C4-2B (cell line): ENCODE measurements around the gene KAT6B.
A peak's percentile ranks its signal among the peaks of the same experiment; 100 is the strongest.

ENCODE experiments used
- H3K27ac ChIP-seq: fragments of 450-650 bp; 2 replicates; pipeline ENCODE4 v1.5.1; 2017
- CTCF ChIP-seq: fragments of 450-650 bp; conservative IDR thresholded peaks from 2 replicates; pipeline ENCODE4 v1.5.1; 2017; ENCODE audit warnings: mild to moderate bottlenecking
- ZFX ChIP-seq: fragments of 450-650 bp; IDR thresholded peaks from 2 replicates; pipeline ENCODE4 v1.6.1; 2017

Gene KAT6B

GRCh38 chr10:74873803-74874454, 47.5 kb downstream of the KAT6B start:
- no peak for TF ChIP-seq CTCF
- no peak for TF ChIP-seq ZFX
- H3K27ac ChIP-seq, result peak overlapping the region; percentile 52

GRCh38 chr10:74874649-74875048, 48.2 kb downstream of the KAT6B start:
- H3K27ac ChIP-seq, result peak overlapping the region; percentile 52
- no peak for TF ChIP-seq ZFX
- no peak for TF ChIP-seq CTCF

GRCh38 chr10:74875068-74875467, 48.7 kb downstream of the KAT6B start:
- TF ChIP-seq CTCF (no peak), ZFX (no peak)

GRCh38 chr10:74875966-74876365, 49.6 kb downstream of the KAT6B start:
- no peak for TF ChIP-seq ZFX
- TF ChIP-seq CTCF, result no peak
- peak overlapping the region; percentile 99 for H3K27ac ChIP-seq

More at GRCh38 chr10:74875068-74875467, 48.7 kb downstream of the KAT6B start:
- H3K27ac ChIP-seq, result peak overlapping the region; percentile 99

- H3K27ac ChIP-seq, result peak overlapping the region; percentile 51; the same call in 1 of the 2 replicates
These were observed 50.7 kb downstream of the KAT6B start for GRCh38 chr10:74877054-74877453.

- no peak for TF ChIP-seq ZFX
- TF ChIP-seq CTCF, result no peak
- no peak overlapping the region for H3K27ac ChIP-seq
These were observed 51.5 kb downstream of the KAT6B start for GRCh38 chr10:74877898-74878297.

GRCh38 chr10:74880041-74880440, 53.6 kb downstream of the KAT6B start:
- no peak overlapping the region for H3K27ac ChIP-seq
- no peak for TF ChIP-seq ZFX
- no peak for TF ChIP-seq CTCF

- TF ChIP-seq CTCF, result no peak
- TF ChIP-seq ZFX, result no peak
- no peak overlapping the region for H3K27ac ChIP-seq
These were observed 55.0 kb downstream of the KAT6B start for GRCh38 chr10:74881253-74881884.
